ENCODE data around the gene CERS5.

- no peak for TF ChIP-seq MAX (IDR thresholded peaks at IDR 0.05; ENCODE audit: low read depth, low read length)
- TF ChIP-seq CTCF (IDR thresholded peaks at IDR 0.05; ENCODE audit: low read depth, low read length), result no peak
- no peak for TF ChIP-seq POLR2A (IDR thresholded peaks at IDR 0.05; ENCODE audit: extremely low read depth, insufficient read length)
Observed at GRCh38 chr12:50151047-50151687, 16.0 kb downstream of the CERS5 start.

All from NB4 (cell line).